Caco-2 (cell line): ENCODE data around the gene MAD2L2. TPM values are rescaled to one million over a fixed set of nuclear protein-coding genes. Genes with fewer than 3 reads are reported as not detected.

Experiments used
- BruUV-seq: library from RNA; stranded (reverse); fragments of 400-500 nt; replicated peaks from 2 replicates; lab custom pipeline; 2021; lab: Mats Ljungman, UMichigan
- CTCF ChIA-PET: fragments of 300-600 bp; sonication (Branson Sonifier 250); formaldehyde crosslinking; loops from one replicate; lab custom pipeline; 2022; ENCODE audit warnings: antibody characterized with exemption; lab: Charles Lee
- POLR2A ChIA-PET: fragments of 300-600 bp; sonication (Branson Sonifier 250); formaldehyde crosslinking; loops from one replicate; lab custom pipeline; 2022; ENCODE audit warnings: antibody characterized with exemption; lab: Charles Lee
- DNase-seq, 2 experiments: peaks; one replicate each; pipeline versions ENCODE4 v3.0.0 to v3.0.0-alpha.2; 2020 to 2022
- H3K27me3 ChIP-seq: replicated peaks from 2 replicates; pipeline ENCODE4 v1.6.0; 2011; ENCODE audit warnings: low read length; ENCODE audit not compliant: control insufficient read depth, insufficient read depth
- H3K36me3 ChIP-seq: 2 replicates; pipeline ENCODE4 v1.5.1; 2011; ENCODE audit warnings: low read length; ENCODE audit not compliant: control insufficient read depth, insufficient read depth
- H3K4me1 ChIP-seq: fragments of 250-450 bp; sonication (Bioruptor Pico); 2 replicates; pipeline ENCODE4 v1.5.1; 2020; ENCODE audit warnings: mild to moderate bottlenecking
- H3K4me3 ChIP-seq: 2 replicates; pipeline ENCODE4 v1.5.1; 2011; ENCODE audit warnings: low read depth, mild to moderate bottlenecking, control low read depth, low read length
- H3K9me3 ChIP-seq: fragments of 250-450 bp; sonication (Bioruptor Pico); 2 replicates; pipeline ENCODE4 v1.5.1; 2020; ENCODE audit warnings: mild to moderate bottlenecking, moderate library complexity
- H3K27ac Mint-ChIP-seq: one replicate; pipeline ENCODE4 v1.8.0; 2022; ENCODE audit warnings: mixed read lengths; ENCODE audit not compliant: unreplicated experiment
- H3K27me3 Mint-ChIP-seq: one replicate; pipeline ENCODE4 v1.8.0; 2022; ENCODE audit warnings: mixed read lengths; ENCODE audit not compliant: insufficient read depth, unreplicated experiment
- H3K36me3 Mint-ChIP-seq: one replicate; pipeline ENCODE4 v1.8.0; 2022; ENCODE audit warnings: mild to moderate bottlenecking, mixed read lengths; ENCODE audit not compliant: insufficient read depth, unreplicated experiment
- H3K4me1 Mint-ChIP-seq: one replicate; pipeline ENCODE4 v1.8.0; 2022; ENCODE audit warnings: low read depth, mixed read lengths; ENCODE audit not compliant: unreplicated experiment
- H3K4me3 Mint-ChIP-seq: one replicate; pipeline ENCODE4 v1.8.0; 2022; ENCODE audit warnings: mild to moderate bottlenecking, moderate library complexity, mixed read lengths; ENCODE audit not compliant: unreplicated experiment
- H3K9me3 Mint-ChIP-seq: one replicate; pipeline ENCODE4 v1.8.0; 2022; ENCODE audit warnings: mixed read lengths; ENCODE audit not compliant: unreplicated experiment
- intact Hi-C: fragments of 100-400 bp; cut with micrococcal nuclease; formaldehyde crosslinking; loops from one replicate; pipeline ENCODE4 v1.10.0; 2022; ENCODE audit not compliant: unreplicated experiment
- total RNA-seq: library from RNA; stranded (reverse); gene quantifications from 2 replicates; pipeline ENCODE4 v1.2.3, GENCODE V29; 2022
- TF ChIP-seq, protein P1 (sequence below), 2 experiments: fragments of 200-600 bp in 1 of 2; IDR thresholded peaks; 1 replicate in 1 of 2; 2 replicates in 1 of 2; pipeline versions ENCODE4 v1.5.1 to v1.8.0; 2011 to 2022; ENCODE audit warnings: antibody characterized with exemption in 1 of 2, control low read depth in 1 of 2, inconsistent platforms in 1 of 2, low read depth in 1 of 2, low read length in 1 of 2, mild to moderate bottlenecking in 1 of 2, moderate library complexity in 1 of 2; ENCODE audit not compliant: insufficient read depth in 1 of 2, severe bottlenecking in 1 of 2, unreplicated experiment in 1 of 2

The MAD2L2 gene
- total RNA-seq, 1 experiment from 2014 or later = 49.9 TPM

DNA sequence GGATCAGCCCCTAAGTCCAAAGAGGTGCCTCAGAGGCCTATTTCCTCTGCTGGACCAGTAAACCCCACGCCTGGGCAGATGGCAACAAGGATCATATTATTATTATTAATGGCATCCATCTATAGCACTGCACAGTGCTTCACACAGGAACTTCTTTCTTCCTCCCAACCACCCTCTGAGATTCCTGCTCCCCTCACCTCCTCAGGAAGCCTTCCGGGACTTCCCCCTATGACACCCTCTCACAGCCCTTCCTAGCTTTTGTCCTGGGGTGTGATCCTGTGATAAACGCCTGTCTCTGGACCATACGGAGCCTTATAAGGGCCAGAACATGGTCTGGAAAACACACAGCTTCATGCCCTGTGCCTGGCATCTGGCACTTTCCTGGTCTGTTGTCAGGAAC lies 29.9 kb downstream of the MAD2L2 start:
- CTCF ChIA-PET = no interaction called here
- Histone ChIP-seq H3K9me3 (no peaks in the 10 kb centered on the region), H3K27me3 (no peaks in the 10 kb centered on the region), H3K4me1 (peaks cover 8% of the 10 kb centered on the region), H3K36me3 (no peaks in the 10 kb centered on the region; the same call in 1 of the 2 replicates), H3K4me3 (no peak overlapping the region)
- no peaks in the 10 kb centered on the region for H3K27me3 Mint-ChIP-seq
- TF ChIP-seq, protein P1, sequence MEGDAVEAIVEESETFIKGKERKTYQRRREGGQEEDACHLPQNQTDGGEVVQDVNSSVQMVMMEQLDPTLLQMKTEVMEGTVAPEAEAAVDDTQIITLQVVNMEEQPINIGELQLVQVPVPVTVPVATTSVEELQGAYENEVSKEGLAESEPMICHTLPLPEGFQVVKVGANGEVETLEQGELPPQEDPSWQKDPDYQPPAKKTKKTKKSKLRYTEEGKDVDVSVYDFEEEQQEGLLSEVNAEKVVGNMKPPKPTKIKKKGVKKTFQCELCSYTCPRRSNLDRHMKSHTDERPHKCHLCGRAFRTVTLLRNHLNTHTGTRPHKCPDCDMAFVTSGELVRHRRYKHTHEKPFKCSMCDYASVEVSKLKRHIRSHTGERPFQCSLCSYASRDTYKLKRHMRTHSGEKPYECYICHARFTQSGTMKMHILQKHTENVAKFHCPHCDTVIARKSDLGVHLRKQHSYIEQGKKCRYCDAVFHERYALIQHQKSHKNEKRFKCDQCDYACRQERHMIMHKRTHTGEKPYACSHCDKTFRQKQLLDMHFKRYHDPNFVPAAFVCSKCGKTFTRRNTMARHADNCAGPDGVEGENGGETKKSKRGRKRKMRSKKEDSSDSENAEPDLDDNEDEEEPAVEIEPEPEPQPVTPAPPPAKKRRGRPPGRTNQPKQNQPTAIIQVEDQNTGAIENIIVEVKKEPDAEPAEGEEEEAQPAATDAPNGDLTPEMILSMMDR (IDR thresholded peaks at IDR 0.05; ENCODE audit: insufficient read depth in 1 of 2, low read depth in 1 of 2, low read length in 1 of 2, severe bottlenecking in 1 of 2, unreplicated experiment in 1 of 2) = no peak
- no peaks in the 10 kb centered on the region for H3K9me3 Mint-ChIP-seq
- intact Hi-C loops = loop anchor here (5.0 kb wide), 1 partner anchor 66 kb away; no protein-coding TSS in a partner anchor
- H3K4me1 Mint-ChIP-seq = no peaks in the 10 kb centered on the region
- no peak overlapping the region for H3K4me3 Mint-ChIP-seq
- no peak overlapping the region for H3K27ac Mint-ChIP-seq
- BruUV-seq = no TSS peak
- peaks cover 25% of the 10 kb centered on the region for H3K36me3 Mint-ChIP-seq
- DNase-seq = no peak
- POLR2A ChIA-PET = no interaction called here

DNA sequence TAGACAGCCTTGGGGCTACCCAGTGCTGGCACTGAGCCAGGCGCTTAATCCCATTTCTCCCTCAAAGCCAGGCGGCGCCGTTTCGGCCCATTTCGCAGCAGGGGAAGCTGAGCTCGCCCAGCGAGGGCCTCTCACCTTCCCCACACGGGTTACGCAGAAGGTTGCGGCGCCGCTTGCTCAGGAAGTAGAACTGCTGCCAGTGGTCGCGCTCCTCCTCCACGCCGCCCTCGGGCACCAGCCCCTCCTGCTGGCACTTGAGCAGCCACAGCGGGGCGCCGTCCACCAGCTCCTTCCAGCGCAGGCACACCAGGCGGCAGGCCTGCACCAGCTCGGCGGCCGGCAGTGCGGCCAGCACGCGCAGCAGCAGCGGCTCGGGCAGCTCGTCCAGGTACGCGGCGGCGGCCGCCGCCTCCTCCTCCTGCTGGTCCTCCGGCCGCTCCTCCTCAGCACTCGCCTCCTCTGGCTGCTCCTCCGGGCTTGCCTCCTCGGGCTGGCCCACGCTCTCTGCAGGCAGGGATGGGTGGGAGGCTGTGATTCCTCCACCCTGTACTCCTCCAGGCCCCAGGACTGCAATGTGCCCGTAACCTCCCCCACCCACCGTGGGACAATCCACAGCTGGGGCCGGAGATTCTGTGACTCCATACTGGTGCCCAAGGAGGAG lies 30.5 kb downstream of the MAD2L2 start:
- Histone ChIP-seq H3K36me3 (no peaks in the 10 kb centered on the region), H3K9me3 (no peaks in the 10 kb centered on the region), H3K4me1 (peaks cover 8% of the 10 kb centered on the region), H3K4me3 (no peak overlapping the region), H3K27me3 (no peaks in the 10 kb centered on the region)
- TF ChIP-seq, protein P1 (IDR thresholded peaks at IDR 0.05; ENCODE audit: insufficient read depth in 1 of 2, low read depth in 1 of 2, low read length in 1 of 2, severe bottlenecking in 1 of 2, unreplicated experiment in 1 of 2) = no peak
- no peak for DNase-seq
- POLR2A ChIA-PET = no interaction called here
- intact Hi-C loops = loop anchor here (5.0 kb wide), 1 partner anchor 67 kb away; no protein-coding TSS in a partner anchor
- Mint-ChIP-seq H3K27ac (peak overlapping the region; percentile 46), H3K27me3 (no peaks in the 10 kb centered on the region), H3K4me1 (no peaks in the 10 kb centered on the region), H3K4me3 (no peak overlapping the region), H3K9me3 (no peaks in the 10 kb centered on the region), H3K36me3 (peaks cover 25% of the 10 kb centered on the region)
- CTCF ChIA-PET = interaction anchor here (1.4 kb wide), 1 partner anchor 69 kb away, joined by 3 read pairs; no protein-coding TSS in a partner anchor
- no TSS peak for BruUV-seq

DNA sequence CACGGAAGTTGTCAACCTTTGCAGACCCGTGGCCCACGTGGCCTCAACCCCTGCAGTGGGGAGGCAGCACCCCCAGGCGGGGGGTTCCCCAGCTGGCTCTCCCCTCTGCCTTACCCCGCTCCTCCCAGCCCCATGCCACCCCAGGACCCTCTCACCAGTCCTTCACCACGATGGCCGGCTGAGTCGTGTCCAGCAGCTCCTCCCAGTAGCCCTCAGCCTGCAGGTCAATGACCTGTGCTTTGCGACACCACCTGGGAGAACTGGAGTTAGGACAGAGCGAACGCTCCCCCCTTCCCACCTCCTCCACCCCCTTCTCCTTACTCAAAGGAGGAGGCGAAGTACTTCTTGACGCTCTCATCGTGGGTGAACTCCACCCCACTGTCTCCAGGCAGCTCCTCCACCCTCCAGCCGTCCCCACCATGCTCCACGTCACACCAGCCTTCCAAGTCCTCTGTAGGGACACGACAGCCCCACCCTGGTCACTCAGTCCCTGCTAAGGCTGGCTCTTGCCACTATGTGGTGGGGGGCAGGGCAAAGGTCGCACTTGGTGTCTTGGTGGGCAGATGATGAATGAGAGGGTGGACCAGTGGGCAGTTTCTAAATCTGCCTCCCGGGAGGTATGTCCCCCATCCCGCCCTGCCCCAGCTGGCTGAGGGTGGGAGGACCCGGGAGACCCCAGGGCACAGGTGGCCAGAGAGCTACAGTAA lies 31.2 kb downstream of the MAD2L2 start:
- Mint-ChIP-seq H3K27ac (peak overlapping the region; percentile 46), H3K4me1 (no peaks in the 10 kb centered on the region), H3K4me3 (no peak overlapping the region), H3K27me3 (no peaks in the 10 kb centered on the region), H3K36me3 (peaks cover 25% of the 10 kb centered on the region), H3K9me3 (no peaks in the 10 kb centered on the region)
- ChIA-PET CTCF (interaction anchor here (1.4 kb wide), 1 partner anchor 70 kb away, joined by 3 read pairs; no protein-coding TSS in a partner anchor), POLR2A (no interaction called here)
- no peak for DNase-seq
- Histone ChIP-seq H3K27me3 (no peaks in the 10 kb centered on the region), H3K4me3 (no peak overlapping the region), H3K4me1 (peaks cover 8% of the 10 kb centered on the region), H3K9me3 (no peaks in the 10 kb centered on the region), H3K36me3 (no peaks in the 10 kb centered on the region)
- TF ChIP-seq, protein P1 (IDR thresholded peaks at IDR 0.05; ENCODE audit: insufficient read depth in 1 of 2, low read depth in 1 of 2, low read length in 1 of 2, severe bottlenecking in 1 of 2, unreplicated experiment in 1 of 2) = no peak
- intact Hi-C loops = loop anchor here (5.0 to 10.0 kb wide), 3 partner anchors 68 to 612 kb away; no protein-coding TSS in a partner anchor
- BruUV-seq = no TSS peak
